Hepatocyte (in vitro differentiated cells): ENCODE measurements around the gene VTN. TPM values are rescaled to one million over a fixed set of nuclear protein-coding genes. Genes with fewer than 3 reads are reported as not detected.

Experiments
- DNase-seq: peaks from one replicate; pipeline ENCODE4 v3.0.0-alpha.2; 2016; ENCODE audit warnings: low spot score
- H2AFZ ChIP-seq: fragments of 200-600 bp; sonication (generic); 2 replicates; pipeline ENCODE4 v1.6.0; 2016; ENCODE audit warnings: antibody characterized with exemption, mild to moderate bottlenecking
- H3K27ac ChIP-seq: fragments of 200-600 bp; sonication (generic); 2 replicates; pipeline ENCODE4 v1.5.1; 2016; ENCODE audit warnings: mild to moderate bottlenecking
- H3K27me3 ChIP-seq: fragments of 200-600 bp; sonication (generic); 2 replicates; pipeline ENCODE4 v1.6.1; 2016
- H3K36me3 ChIP-seq: fragments of 200-600 bp; sonication (generic); replicated peaks from 2 replicates; pipeline ENCODE4 v1.5.1; 2016; ENCODE audit warnings: low read depth; ENCODE audit not compliant: insufficient read depth
- H3K4me1 ChIP-seq: fragments of 200-600 bp; sonication (generic); 2 replicates; pipeline ENCODE4 v1.5.1; 2016; ENCODE audit warnings: mild to moderate bottlenecking, moderate library complexity; ENCODE audit not compliant: insufficient read depth
- H3K4me2 ChIP-seq: fragments of 200-600 bp; sonication (generic); 2 replicates; pipeline ENCODE4 v1.6.0; 2016
- H3K4me3 ChIP-seq: fragments of 200-600 bp; sonication (generic); 2 replicates; pipeline ENCODE4 v1.5.1; 2016; ENCODE audit warnings: mild to moderate bottlenecking
- H3K79me2 ChIP-seq: fragments of 200-600 bp; sonication (generic); 2 replicates; pipeline ENCODE4 v1.6.0; 2017; ENCODE audit warnings: mild to moderate bottlenecking
- H3K9me2 ChIP-seq: fragments of 200-600 bp; sonication (generic); replicated peaks from 2 replicates; pipeline ENCODE4 v1.6.0; 2017; ENCODE audit warnings: mild to moderate bottlenecking; ENCODE audit not compliant: insufficient read depth
- H3K9me3 ChIP-seq: fragments of 200-600 bp; sonication (generic); 2 replicates; pipeline ENCODE4 v1.5.1; 2016; ENCODE audit warnings: low read depth, mild to moderate bottlenecking
- H4K20me1 ChIP-seq: fragments of 200-600 bp; sonication (generic); 2 replicates; pipeline ENCODE4 v1.6.0; 2016; ENCODE audit warnings: mild to moderate bottlenecking; ENCODE audit not compliant: insufficient read depth, poor library complexity, severe bottlenecking
- CTCF ChIP-seq: fragments of 200-600 bp; sonication (generic); IDR thresholded peaks from 2 replicates; pipeline ENCODE4 v1.5.1; 2016; ENCODE audit warnings: antibody characterized with exemption, mild to moderate bottlenecking; ENCODE audit not compliant: poor library complexity
- EZH2 ChIP-seq: fragments of 200-600 bp; sonication (generic); IDR thresholded peaks from 2 replicates; pipeline ENCODE4 v1.6.1; 2016; ENCODE audit warnings: antibody characterized with exemption, mild to moderate bottlenecking, borderline replicate concordance
- EZH2phosphoT487 ChIP-seq: fragments of 200-600 bp; sonication (generic); IDR thresholded peaks from one replicate; pipeline ENCODE4 v1.6.1; 2018; ENCODE audit warnings: antibody characterized with exemption, mild to moderate bottlenecking, low read depth, moderate library complexity; ENCODE audit not compliant: unreplicated experiment, severe bottlenecking
- WGBS: methylation state at CpG from one replicate; pipeline ENCODE4 v1.1.6; 2016; ENCODE audit warnings: low lambda C conversion rate; ENCODE audit errors: missing lambda C conversion rate; 5-methylcytosine and 5-hydroxymethylcytosine counted together
- polyA plus RNA-seq: library from polyadenylated mRNA; unstranded; fragments of >200 nt; fragmentation: Nextera tagmentation; extraction: Ambion mirVana; gene quantifications from 2 replicates; pipeline ENCODE4 v1.2.1, GENCODE V29; 2016
- total RNA-seq: library from RNA; depleted of rRNA; stranded (reverse); fragments of >200 nt; gene quantifications from 2 replicates; pipeline ENCODE4 v1.2.3, GENCODE V29; 2014

The VTN gene
- total and polyA plus RNA-seq, 2 experiments from 2014 or later, result 763 to 1,128 TPM

- no peak for TF ChIP-seq EZH2phosphoT487
- TF ChIP-seq EZH2, result no peak
- no peak for TF ChIP-seq CTCF
- Histone ChIP-seq H3K27ac (no peak overlapping the region), H4K20me1 (no peaks in the 10 kb centered on the region), H3K36me3 (no peaks in the 10 kb centered on the region), H3K27me3 (no peaks in the 10 kb centered on the region), H3K4me2 (no peak overlapping the region), H3K9me3 (no peaks in the 10 kb centered on the region), H2AFZ (no peak overlapping the region), H3K4me3 (no peak overlapping the region), H3K79me2 (no peaks in the 10 kb centered on the region), H3K9me2 (no peaks in the 10 kb centered on the region), H3K4me1 (peaks cover 4% of the 10 kb centered on the region)
- DNase-seq, result peak; percentile 3
- WGBS, result 97% methylated on average over 11 of the region's 11 CpGs
These were observed 18.0 kb upstream of the VTN start for GRCh38 chr17:28388106-28388505.

GRCh38 chr17:28386391-28386790, 16.3 kb upstream of the VTN start:
- DNase-seq, result no peak
- Histone ChIP-seq H3K4me3 (no peak overlapping the region), H4K20me1 (no peaks in the 10 kb centered on the region), H3K27ac (no peak overlapping the region), H3K9me3 (no peaks in the 10 kb centered on the region), H3K9me2 (no peaks in the 10 kb centered on the region), H3K27me3 (peaks cover 8% of the 10 kb centered on the region), H3K4me2 (no peak overlapping the region), H2AFZ (no peak overlapping the region), H3K4me1 (peaks cover 4% of the 10 kb centered on the region), H3K79me2 (no peaks in the 10 kb centered on the region), H3K36me3 (no peaks in the 10 kb centered on the region)
- TF ChIP-seq EZH2phosphoT487 (no peak), EZH2 (no peak), CTCF (no peak)

- Histone ChIP-seq H3K9me3 (no peaks in the 10 kb centered on the region), H2AFZ (no peak overlapping the region), H4K20me1 (no peaks in the 10 kb centered on the region), H3K9me2 (no peaks in the 10 kb centered on the region), H3K36me3 (no peaks in the 10 kb centered on the region), H3K4me3 (no peak overlapping the region), H3K27me3 (peaks cover 18% of the 10 kb centered on the region), H3K4me1 (peaks cover 9% of the 10 kb centered on the region), H3K4me2 (peak overlapping the region; percentile 82), H3K79me2 (no peaks in the 10 kb centered on the region), H3K27ac (no peak overlapping the region)
- WGBS, result 88% methylated on average over 8 of the region's 8 CpGs
- no peak for DNase-seq
- no peak for TF ChIP-seq EZH2phosphoT487
These were observed 15.3 kb upstream of the VTN start for GRCh38 chr17:28385406-28385805.

- peak overlapping the region; percentile 83 for H2AFZ ChIP-seq
- no peaks in the 10 kb centered on the region for H4K20me1 ChIP-seq
- WGBS, result 25% methylated on average over 23 of the region's 29 CpGs
- no peaks in the 10 kb centered on the region for H3K9me2 ChIP-seq
- peaks cover 19% of the 10 kb centered on the region for H3K27me3 ChIP-seq
- H3K79me2 ChIP-seq, result no peaks in the 10 kb centered on the region
- no peaks in the 10 kb centered on the region for H3K36me3 ChIP-seq
- H3K9me3 ChIP-seq, result no peaks in the 10 kb centered on the region
- TF ChIP-seq EZH2 (no peak), CTCF (no peak), EZH2phosphoT487 (no peak)
- H3K4me1 ChIP-seq, result peaks cover 9% of the 10 kb centered on the region
- peak overlapping the region; percentile 82 for H3K4me2 ChIP-seq
- peak overlapping the region; percentile 11 for H3K4me3 ChIP-seq
- peak; percentile 26 for DNase-seq
- peak overlapping the region; percentile 58 for H3K27ac ChIP-seq
These were observed 14.9 kb upstream of the VTN start for GRCh38 chr17:28385037-28385400.
